ENCODE measurements around the gene KRT20.
"Not testable (repeated sequence)": the region's sequence is repeated elsewhere in the genome, so short reads cannot be mapped to it uniquely, and the experiment has no call there.

The KRT20 gene

GRCh38 chr17:40884708-40885512, at the start of gene KRT20:
TSS of gene KRT20 (minus strand) at chr17:40885242. CDS start at chr17:40885185, 57 bp downstream.
- DNase-seq = no peak

- DNase-seq = no peak
These were observed 47.6 kb upstream of the KRT20 start for GRCh38 chr17:40932608-40933007.

GRCh38 chr17:40931311-40931710, 46.3 kb upstream of the KRT20 start:
- DNase-seq = no peak

- DNase-seq = no peak
These were observed 41.3 kb upstream of the KRT20 start for GRCh38 chr17:40926341-40926740.

- no peak for DNase-seq
These were observed 37.2 kb upstream of the KRT20 start for GRCh38 chr17:40922239-40922638.

GRCh38 chr17:40921026-40921425, 36.0 kb upstream of the KRT20 start:
- no peak for DNase-seq

GRCh38 chr17:40917116-40917515, 32.1 kb upstream of the KRT20 start:
- DNase-seq = not testable (repeated sequence)

GRCh38 chr17:40916366-40916765, 31.3 kb upstream of the KRT20 start:
- DNase-seq = no peak

- DNase-seq = no peak
These were observed 30.7 kb upstream of the KRT20 start for GRCh38 chr17:40915721-40916256.

- no peak for DNase-seq
These were observed 30.2 kb upstream of the KRT20 start for GRCh38 chr17:40915199-40915661.

GRCh38 chr17:40914075-40914855, 29.2 kb upstream of the KRT20 start:
- no peak for DNase-seq

GRCh38 chr17:40912486-40913210, 27.6 kb upstream of the KRT20 start:
- no peak for DNase-seq

GRCh38 chr17:40910441-40910841, 25.4 kb upstream of the KRT20 start:
- DNase-seq = no peak

GRCh38 chr17:40909755-40910154, 24.7 kb upstream of the KRT20 start:
- peak; percentile 97 for DNase-seq

- DNase-seq = peak; percentile 97
These were observed 24.3 kb upstream of the KRT20 start for GRCh38 chr17:40909351-40909750.

GRCh38 chr17:40906613-40907012, 21.6 kb upstream of the KRT20 start:
- no peak for DNase-seq

GRCh38 chr17:40905370-40905769, 20.3 kb upstream of the KRT20 start:
- DNase-seq = no peak

- DNase-seq = no peak
These were observed 18.2 kb upstream of the KRT20 start for GRCh38 chr17:40903129-40903847.

GRCh38 chr17:40902498-40902897, 17.5 kb upstream of the KRT20 start:
- no peak for DNase-seq

- peak; percentile 9 for DNase-seq
These were observed 17.0 kb upstream of the KRT20 start for GRCh38 chr17:40901981-40902474.

- no peak for DNase-seq
These were observed 15.8 kb upstream of the KRT20 start for GRCh38 chr17:40900809-40901356.

- no peak for DNase-seq
These were observed 11.9 kb upstream of the KRT20 start for GRCh38 chr17:40896916-40897455.

All from NCI-H1105 treated with DMSO at 0.1 percent for 48 hours (cell line).